HepG2 (cell line): ENCODE measurements around the gene MYADML2. TPM values are rescaled to one million over a fixed set of nuclear protein-coding genes. Genes with fewer than 3 reads are reported as not detected.

ENCODE experiments used
- AGO2 ChIP-seq: fragments of 200-400 bp; formaldehyde crosslinking; optimal IDR thresholded peaks from 2 replicates; pipeline ENCODE3; 2017; ENCODE audit warnings: mild to moderate bottlenecking, low read depth, low read length, moderate library complexity
- CENPX ChIP-seq: sonication (generic); formaldehyde crosslinking; IDR thresholded peaks from 2 replicates; pipeline ENCODE4 v1.9.0; 2021; ENCODE audit warnings: mild to moderate bottlenecking, missing genetic modification reagents, moderate library complexity
- HNF1B ChIP-seq: sonication (generic); formaldehyde crosslinking; IDR thresholded peaks from 2 replicates; pipeline ENCODE4 v1.5.1; 2020; ENCODE audit warnings: mild to moderate bottlenecking, moderate library complexity, missing genetic modification reagents
- MLLT10 ChIP-seq: sonication (generic); formaldehyde crosslinking; IDR thresholded peaks from 2 replicates; pipeline ENCODE4 v1.4.0; 2020; ENCODE audit warnings: missing genetic modification reagents
- NR2C2 ChIP-seq: sonication (generic); formaldehyde crosslinking; IDR thresholded peaks from 2 replicates; pipeline ENCODE4 v1.4.0; 2020; ENCODE audit warnings: missing genetic modification reagents, mild to moderate bottlenecking, moderate library complexity, borderline replicate concordance
- PBX2 ChIP-seq: IDR thresholded peaks from 2 replicates; pipeline ENCODE4 v1.6.1; 2016; ENCODE audit warnings: control low read depth
- PCBP1 ChIP-seq: fragments of 200-400 bp; formaldehyde crosslinking; IDR thresholded peaks from 2 replicates; pipeline ENCODE4 v1.6.1; 2017; ENCODE audit warnings: mild to moderate bottlenecking, low read depth, low read length, borderline replicate concordance
- RBM22 ChIP-seq: fragments of 200-400 bp; formaldehyde crosslinking; optimal IDR thresholded peaks from 2 replicates; pipeline ENCODE3; 2017; ENCODE audit warnings: mild to moderate bottlenecking, low read length, moderate library complexity
- RFX3 ChIP-seq: IDR thresholded peaks from 2 replicates; pipeline ENCODE4 v1.6.1; 2016; ENCODE audit warnings: missing biosample characterization, missing genetic modification reagents
- YY1 ChIP-seq: IDR thresholded peaks from 2 replicates; pipeline ENCODE4 v1.6.1; 2011; ENCODE audit warnings: low read length, low read depth, moderate library complexity, mild to moderate bottlenecking; ENCODE audit not compliant: insufficient read depth, insufficient replicate concordance
- ZNF282 ChIP-seq: fragments of 450-650 bp; IDR thresholded peaks from 2 replicates; pipeline ENCODE4 v1.6.1; 2018; ENCODE audit not compliant: partially characterized antibody
- polyA plus RNA-seq, 8 experiments: library from polyadenylated mRNA; depleted of rRNA in 3 of 8; stranded (reverse) in 7 of 8; unstranded in 1 of 8; fragments of >200 nt; fragmentation: Illumina TruSeq in 4 of 8; extraction: Trizol in 4 of 8; gene quantifications; 2 replicates each; pipeline versions ENCODE4 v1.2.1 to v1.2.3, GENCODE V29; 2011 to 2016; ENCODE audit warnings: low read depth in 4 of 8, missing spikeins in 1 of 8, mixed read lengths in 1 of 8; ENCODE audit not compliant: insufficient read depth in 1 of 8
- total RNA-seq, 5 experiments: library from RNA; depleted of rRNA; stranded (reverse); fragments of >200 nt; fragmentation: Illumina TruSeq; extraction: Trizol; gene quantifications; 2 replicates each; pipeline ENCODE4 v1.2.3, GENCODE V29; 2016; ENCODE audit warnings: low read depth in 1 of 5

The MYADML2 gene
- total and polyA plus RNA-seq, 2 of the 13 experiments (the other 11 are each of a cell fraction or from before 2014, with no cell fraction given): not detected

GRCh38 chr17:81931189-81931556 is 15.9 kb downstream of the MYADML2 start (continued):
- TF ChIP-seq HNF1B (CRISPR knock-in tag) (no peak), ZNF282 (no peak), PCBP1 (0 out of 2 replicates have a peak, but pooled peaks have one; percentile 75), CENPX (CRISPR knock-in tag) (no peak), RFX3 (CRISPR knock-in tag) (no peak), RBM22 (peak; percentile 10), MLLT10 (CRISPR knock-in tag) (no peak), PBX2 (CRISPR knock-in tag) (no peak), NR2C2 (CRISPR knock-in tag) (no peak), YY1 (peak; percentile 4), AGO2 (peak; percentile 98)
